Stimulated activated naive CD8-positive, alpha-beta T cell treated with anti-CD3 and anti-CD28 coated beads, Interleukin-15, Interleukin-2, amounts not matched to agents 100 U/mL and 50 U/mL, for 24 hours (primary cell): ENCODE data around the gene CAV2.

Experiments
- ATAC-seq: fragments of 150-1000 bp; cut with Tn5 transposase; one replicate; pipeline ENCODE4 v1.10.0; 2021
- DNase-seq: peaks from one replicate; pipeline ENCODE4 v3.0.0; 2021

Gene CAV2

GRCh38 chr7:116524609-116525297, 25.2 kb downstream of the CAV2 start, which contains the start of gene CAV1:
CAV1 (plus strand) TSS chr7:116525036; CDS start chr7:116525063, 27 bp downstream.
- ATAC-seq, result peak; percentile 71
- DNase-seq, result peak; percentile 46

- peak; percentile 62 for DNase-seq
Measured at GRCh38 chr7:116525298-116525912, 25.9 kb downstream of the CAV2 start.

GRCh38 chr7:116525913-116526861, 26.6 kb downstream of the CAV2 start:
- peak; percentile 69 for DNase-seq

More at GRCh38 chr7:116525298-116525912, 25.9 kb downstream of the CAV2 start:
- ATAC-seq, result peak; percentile 44

GRCh38 chr7:116526897-116527296, 27.4 kb downstream of the CAV2 start:
- no peak for DNase-seq

More at GRCh38 chr7:116525913-116526861, 26.6 kb downstream of the CAV2 start:
- peak; percentile 90 for ATAC-seq

GRCh38 chr7:116527521-116527920, 28.0 kb downstream of the CAV2 start:
- DNase-seq (no peak), ATAC-seq (no peak)

More at GRCh38 chr7:116526897-116527296, 27.4 kb downstream of the CAV2 start:
- no peak for ATAC-seq

GRCh38 chr7:116528008-116528789, 28.7 kb downstream of the CAV2 start:
- ATAC-seq, result no peak
- no peak for DNase-seq

- DNase-seq, result no peak
Measured at GRCh38 chr7:116529250-116529649, 29.7 kb downstream of the CAV2 start.

GRCh38 chr7:116530107-116530820, 30.7 kb downstream of the CAV2 start:
- no peak for ATAC-seq
- DNase-seq, result no peak

More at GRCh38 chr7:116529250-116529649, 29.7 kb downstream of the CAV2 start:
- ATAC-seq, result no peak

- DNase-seq (no peak), ATAC-seq (no peak)
Measured at GRCh38 chr7:116532102-116532688, 32.7 kb downstream of the CAV2 start.

- ATAC-seq, result no peak
- no peak for DNase-seq
Measured at GRCh38 chr7:116534790-116535189, 35.3 kb downstream of the CAV2 start.

GRCh38 chr7:116535416-116535815, 35.9 kb downstream of the CAV2 start:
- DNase-seq (no peak), ATAC-seq (no peak)

GRCh38 chr7:116538138-116538537, 38.6 kb downstream of the CAV2 start:
- ATAC-seq (no peak), DNase-seq (no peak)

GRCh38 chr7:116539879-116540278, 40.3 kb downstream of the CAV2 start:
- ATAC-seq, result no peak
- no peak for DNase-seq

- DNase-seq, result no peak
- ATAC-seq, result no peak
Measured at GRCh38 chr7:116540743-116541142, 41.2 kb downstream of the CAV2 start.

- no peak for ATAC-seq
- no peak for DNase-seq
Measured at GRCh38 chr7:116541951-116542350, 42.4 kb downstream of the CAV2 start.

- ATAC-seq, result no peak
- no peak for DNase-seq
Measured at GRCh38 chr7:116542618-116543017, 43.1 kb downstream of the CAV2 start.

- no peak for ATAC-seq
Measured at GRCh38 chr7:116543664-116544063, 44.1 kb downstream of the CAV2 start.

GRCh38 chr7:116544487-116544886, 44.9 kb downstream of the CAV2 start:
- DNase-seq, result no peak
- ATAC-seq, result no peak

More at GRCh38 chr7:116543664-116544063, 44.1 kb downstream of the CAV2 start:
- DNase-seq, result no peak

GRCh38 chr7:116545411-116545993, 46.0 kb downstream of the CAV2 start:
- DNase-seq, result no peak
- no peak for ATAC-seq

- ATAC-seq (no peak), DNase-seq (no peak)
Measured at GRCh38 chr7:116546054-116546453, 46.5 kb downstream of the CAV2 start.
